ENCODE results near the gene NAA80. TPM values are rescaled to one million over a fixed set of nuclear protein-coding genes. Genes with fewer than 3 reads are reported as not detected.

Gene NAA80
- total RNA-seq, 1 donor from 2014 or later, result 12.5 TPM

- no peak for DNase-seq
- peaks cover 56% of the 10 kb centered on the region for H3K4me1 ChIP-seq
- no peak for ATAC-seq
- TF ChIP-seq, protein P1, sequence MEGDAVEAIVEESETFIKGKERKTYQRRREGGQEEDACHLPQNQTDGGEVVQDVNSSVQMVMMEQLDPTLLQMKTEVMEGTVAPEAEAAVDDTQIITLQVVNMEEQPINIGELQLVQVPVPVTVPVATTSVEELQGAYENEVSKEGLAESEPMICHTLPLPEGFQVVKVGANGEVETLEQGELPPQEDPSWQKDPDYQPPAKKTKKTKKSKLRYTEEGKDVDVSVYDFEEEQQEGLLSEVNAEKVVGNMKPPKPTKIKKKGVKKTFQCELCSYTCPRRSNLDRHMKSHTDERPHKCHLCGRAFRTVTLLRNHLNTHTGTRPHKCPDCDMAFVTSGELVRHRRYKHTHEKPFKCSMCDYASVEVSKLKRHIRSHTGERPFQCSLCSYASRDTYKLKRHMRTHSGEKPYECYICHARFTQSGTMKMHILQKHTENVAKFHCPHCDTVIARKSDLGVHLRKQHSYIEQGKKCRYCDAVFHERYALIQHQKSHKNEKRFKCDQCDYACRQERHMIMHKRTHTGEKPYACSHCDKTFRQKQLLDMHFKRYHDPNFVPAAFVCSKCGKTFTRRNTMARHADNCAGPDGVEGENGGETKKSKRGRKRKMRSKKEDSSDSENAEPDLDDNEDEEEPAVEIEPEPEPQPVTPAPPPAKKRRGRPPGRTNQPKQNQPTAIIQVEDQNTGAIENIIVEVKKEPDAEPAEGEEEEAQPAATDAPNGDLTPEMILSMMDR (IDR thresholded peaks at IDR 0.05), result no peak
- peak overlapping the region; percentile 96 for H3K27ac ChIP-seq
- no peaks in the 10 kb centered on the region for H3K36me3 ChIP-seq
- no peaks in the 10 kb centered on the region for H3K27me3 ChIP-seq
- peak overlapping the region; percentile 95 for H3K4me3 ChIP-seq
- intact Hi-C loops (cut with DNase I), result no loop called here
- H3K9me3 ChIP-seq, result no peaks in the 10 kb centered on the region
Measured at GRCh38 chr3:50338965-50339364, 39.8 kb upstream of the NAA80 start.

DNA sequence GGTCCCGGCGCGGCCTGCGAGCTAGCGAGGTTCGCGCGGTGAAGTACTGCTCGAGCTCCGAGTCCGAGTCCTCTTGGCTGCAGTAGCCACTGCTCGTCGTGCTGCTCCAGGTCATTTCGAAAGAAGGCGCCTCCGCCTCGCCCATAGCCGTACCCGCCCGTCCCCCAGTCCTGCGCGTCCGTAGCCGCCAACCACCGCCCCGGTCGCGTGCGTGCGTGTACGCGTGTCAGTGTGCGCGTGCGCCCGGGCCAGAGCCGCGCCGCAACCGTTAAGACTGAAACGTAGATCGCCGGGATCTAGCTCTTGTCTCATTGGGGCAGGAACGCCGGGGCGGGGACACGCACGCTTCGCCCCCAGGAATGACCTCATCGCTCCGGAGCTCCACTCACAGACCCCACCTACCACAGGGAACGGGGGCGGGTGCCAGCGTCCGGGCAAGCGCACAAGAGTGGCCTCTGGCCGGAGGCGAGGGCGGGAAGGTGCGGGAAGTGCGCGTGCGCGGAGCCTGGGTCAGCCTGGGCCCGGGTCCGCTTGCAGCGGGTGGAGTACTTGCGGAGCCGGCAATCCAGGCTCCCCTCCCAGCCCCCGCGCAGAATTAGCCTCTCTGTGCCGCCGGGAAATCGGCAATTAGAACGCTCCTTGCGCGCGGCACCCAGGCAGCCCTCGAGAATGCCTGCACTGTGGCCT is 38.1 kb upstream of the NAA80 start:
- peak overlapping the region; percentile 96 for H3K27ac ChIP-seq
- DNase-seq (peak; percentile 100), ATAC-seq (peak; percentile 90)
- TF ChIP-seq, protein P1 (IDR thresholded peaks at IDR 0.05), result no peak
- no peaks in the 10 kb centered on the region for H3K9me3 ChIP-seq
- H3K4me1 ChIP-seq, result peaks cover 60% of the 10 kb centered on the region
- peak overlapping the region; percentile 95 for H3K4me3 ChIP-seq
- H3K36me3 ChIP-seq, result no peaks in the 10 kb centered on the region
- intact Hi-C loops (cut with DNase I), result no loop called here
- H3K27me3 ChIP-seq, result no peaks in the 10 kb centered on the region

- Histone ChIP-seq H3K4me1 (peaks cover 56% of the 10 kb centered on the region), H3K27me3 (no peaks in the 10 kb centered on the region), H3K27ac (peak overlapping the region; percentile 96), H3K9me3 (no peaks in the 10 kb centered on the region), H3K36me3 (peaks cover 3% of the 10 kb centered on the region), H3K4me3 (peak overlapping the region; percentile 95)
- TF ChIP-seq, protein P1 (IDR thresholded peaks at IDR 0.05), result no peak
- DNase-seq (no peak), ATAC-seq (no peak)
- intact Hi-C loops (cut with DNase I), result no loop called here
Measured at GRCh38 chr3:50336452-50337174, 37.4 kb upstream of the NAA80 start.

DNA sequence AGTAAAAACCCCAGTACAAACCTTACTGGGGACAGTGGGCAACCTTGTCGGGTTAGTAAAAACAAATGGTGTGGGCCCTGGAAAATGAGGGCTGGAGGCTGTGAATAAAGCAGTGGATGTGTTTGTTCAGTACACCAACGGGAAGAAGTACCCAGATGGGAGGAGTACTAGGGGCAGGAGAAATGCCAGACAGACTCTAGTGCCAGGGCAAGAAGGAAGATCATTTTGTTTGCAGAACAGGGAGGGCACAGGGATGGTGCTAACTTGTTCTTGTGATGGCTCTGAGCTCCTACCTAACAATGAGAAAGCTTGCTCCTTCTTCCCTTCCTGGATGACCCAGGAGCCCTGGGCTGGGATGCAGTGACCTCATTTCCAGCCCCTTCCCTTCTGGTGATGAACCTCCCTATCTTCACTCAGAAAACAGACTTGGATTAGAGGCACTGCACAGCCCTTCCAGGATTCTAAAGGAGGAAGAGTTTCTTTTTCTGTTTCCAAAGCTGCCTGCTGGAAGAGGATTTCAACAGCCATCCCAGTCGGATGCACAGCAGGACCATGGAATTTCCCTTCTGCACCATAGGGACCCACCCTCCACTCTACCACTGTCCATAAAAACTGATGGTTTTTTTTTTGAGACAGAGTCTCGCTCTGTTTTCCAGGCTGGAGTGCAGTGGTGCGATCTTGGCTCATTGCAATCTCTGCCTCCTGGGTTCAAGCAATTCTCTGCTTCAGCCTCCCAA is 35.3 kb upstream of the NAA80 start:
- peak overlapping the region; percentile 95 for H3K4me3 ChIP-seq
- peaks cover 24% of the 10 kb centered on the region for H3K36me3 ChIP-seq
- no peak for ATAC-seq
- DNase-seq, result no peak
- H3K27ac ChIP-seq, result peak overlapping the region; percentile 96
- H3K27me3 ChIP-seq, result no peaks in the 10 kb centered on the region
- intact Hi-C loops (cut with DNase I), result no loop called here
- peaks cover 44% of the 10 kb centered on the region for H3K4me1 ChIP-seq
- H3K9me3 ChIP-seq, result no peaks in the 10 kb centered on the region
- TF ChIP-seq, protein P1 (IDR thresholded peaks at IDR 0.05), result no peak

DNA sequence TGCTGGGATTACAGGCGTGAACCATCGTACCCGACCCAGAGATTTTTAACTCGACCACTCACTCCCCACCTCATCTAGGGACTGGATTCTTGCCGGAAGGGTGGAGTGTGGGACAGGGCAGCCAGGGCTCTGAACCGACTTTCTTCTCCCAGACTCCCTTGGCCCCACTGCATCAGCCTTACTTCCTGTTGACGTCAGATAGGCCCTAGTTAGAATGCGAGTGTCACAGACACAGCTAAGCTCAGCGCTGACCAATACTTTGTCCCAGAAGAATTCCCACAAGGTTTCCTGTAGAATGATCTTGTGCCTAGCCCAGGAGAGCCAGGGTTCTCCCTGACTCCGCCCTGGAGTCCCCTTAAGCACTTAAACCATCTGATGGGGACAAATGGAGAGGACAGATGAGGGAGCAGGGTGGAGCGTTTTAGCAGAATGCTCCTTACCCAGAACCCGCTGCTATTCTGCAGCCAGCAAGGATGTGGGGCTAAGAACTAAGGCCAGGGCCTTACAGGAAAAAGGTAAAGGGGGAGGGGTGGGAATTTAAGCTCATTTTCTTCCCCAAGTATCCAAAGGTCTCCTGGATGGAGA is 34.6 kb upstream of the NAA80 start:
- intact Hi-C loops (cut with DNase I), result no loop called here
- no peak for DNase-seq
- peaks cover 28% of the 10 kb centered on the region for H3K36me3 ChIP-seq
- no peaks in the 10 kb centered on the region for H3K27me3 ChIP-seq
- H3K4me1 ChIP-seq, result peaks cover 41% of the 10 kb centered on the region
- no peak for ATAC-seq
- peak overlapping the region; percentile 96 for H3K27ac ChIP-seq
- H3K9me3 ChIP-seq, result no peaks in the 10 kb centered on the region
- TF ChIP-seq, protein P1 (IDR thresholded peaks at IDR 0.05), result no peak
- peak overlapping the region; percentile 10 for H3K4me3 ChIP-seq

All from upper lobe of right lung (tissue), 1 donor.